HG03025 (cell line): ENCODE data around the gene RASSF8.

ENCODE experiments used
- ATAC-seq: cut with Tn5 transposase; IDR thresholded peaks from one replicate; pipeline ENCODE4 v1.9.1; 2021; ENCODE audit warnings: mild to moderate bottlenecking, moderate library complexity; ENCODE audit not compliant: unreplicated experiment, low FRiP score

The RASSF8 gene

GRCh38 chr12:26122681-26123481, 164.4 kb downstream of the RASSF8 start:
- no peak for ATAC-seq

GRCh38 chr12:26123482-26123980, 165.0 kb downstream of the RASSF8 start:
- no peak for ATAC-seq

GRCh38 chr12:26124446-26125399, 166.2 kb downstream of the RASSF8 start, which contains the start of gene BHLHE41:
Gene BHLHE41 (minus strand): TSS chr12:26125037. CDS start chr12:26124779, 258 bp downstream.
- ATAC-seq, result no peak

GRCh38 chr12:26125400-26126339, 167.2 kb downstream of the RASSF8 start:
- ATAC-seq, result peak; percentile 33

- ATAC-seq, result peak; percentile 26
Observed at GRCh38 chr12:26126340-26127284, 168.1 kb downstream of the RASSF8 start.

- no peak for ATAC-seq
Observed at GRCh38 chr12:26127404-26127803, 168.9 kb downstream of the RASSF8 start.

GRCh38 chr12:26128168-26128567, 169.7 kb downstream of the RASSF8 start:
- ATAC-seq, result no peak
